ENCODE data around the gene AFDN. TPM values are rescaled to one million over a fixed set of nuclear protein-coding genes. Genes with fewer than 3 reads are reported as not detected.

The AFDN gene
- total RNA-seq, 2 donors from 2014 or later, result 214 to 239 TPM

DNA sequence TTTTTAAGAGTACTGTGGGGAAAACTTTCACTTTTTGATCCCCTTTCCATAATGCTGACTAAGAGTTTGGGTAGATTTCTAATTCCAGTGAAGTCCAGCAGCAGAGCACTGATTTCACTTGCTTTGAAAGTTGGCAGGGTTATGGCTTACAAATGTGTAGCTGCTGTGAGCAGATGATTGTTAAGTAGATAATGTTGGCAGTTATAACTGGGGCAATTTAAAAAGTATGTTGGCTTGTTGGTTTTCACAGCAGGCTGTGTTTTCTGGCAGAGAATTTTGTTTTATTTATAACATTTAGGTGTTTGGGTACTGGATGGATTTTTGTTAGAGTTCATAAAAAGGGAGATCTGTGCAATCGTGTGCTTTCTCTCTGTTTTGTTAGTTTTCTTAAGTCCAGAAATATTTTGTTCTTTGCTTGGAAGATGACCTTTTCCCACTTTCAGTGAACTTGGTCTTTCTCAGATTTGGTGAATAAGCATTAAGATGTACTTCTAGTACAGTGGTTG, 31.4 kb downstream of the AFDN start:
- H3K27me3 Mint-ChIP-seq (ENCODE audit: insufficient read depth), result no peaks in the 10 kb centered on the region
- Histone ChIP-seq H3K27me3 (ENCODE audit: control insufficient read depth, insufficient read depth, low read length, poor library complexity, severe bottlenecking) (no peaks in the 10 kb centered on the region), H3K4me1 (ENCODE audit: control insufficient read depth, insufficient read depth, low read length) (peaks cover 4% of the 10 kb centered on the region), H3K27ac (ENCODE audit: low read depth, low read length) (no peak overlapping the region), H3K9ac (ENCODE audit: extremely low read depth, low read length, poor library complexity, severe bottlenecking) (no peak overlapping the region), H3K9me3 (ENCODE audit: control insufficient read depth, low read length) (no peaks in the 10 kb centered on the region), H3K36me3 (ENCODE audit: control insufficient read depth, insufficient read depth, low read length) (no peaks in the 10 kb centered on the region), H3K4me3 (ENCODE audit: low read length) (no peak overlapping the region)
- 90% methylated on average over 1 of the region's 1 CpG; no CpG with 5 or more reads in 1 of the 2 experiments for WGBS, 2 experiments (ENCODE audit: insufficient coverage in 1 of 2, insufficient read length in 1 of 2)
- H3K27ac Mint-ChIP-seq, result peak overlapping the region; percentile 73
- H3K9me3 Mint-ChIP-seq, result no peaks in the 10 kb centered on the region
- no peaks in the 10 kb centered on the region for H3K36me3 Mint-ChIP-seq (ENCODE audit: low read depth)
- H3K4me1 Mint-ChIP-seq, result peaks cover 50% of the 10 kb centered on the region
- TF ChIP-seq, protein P1, sequence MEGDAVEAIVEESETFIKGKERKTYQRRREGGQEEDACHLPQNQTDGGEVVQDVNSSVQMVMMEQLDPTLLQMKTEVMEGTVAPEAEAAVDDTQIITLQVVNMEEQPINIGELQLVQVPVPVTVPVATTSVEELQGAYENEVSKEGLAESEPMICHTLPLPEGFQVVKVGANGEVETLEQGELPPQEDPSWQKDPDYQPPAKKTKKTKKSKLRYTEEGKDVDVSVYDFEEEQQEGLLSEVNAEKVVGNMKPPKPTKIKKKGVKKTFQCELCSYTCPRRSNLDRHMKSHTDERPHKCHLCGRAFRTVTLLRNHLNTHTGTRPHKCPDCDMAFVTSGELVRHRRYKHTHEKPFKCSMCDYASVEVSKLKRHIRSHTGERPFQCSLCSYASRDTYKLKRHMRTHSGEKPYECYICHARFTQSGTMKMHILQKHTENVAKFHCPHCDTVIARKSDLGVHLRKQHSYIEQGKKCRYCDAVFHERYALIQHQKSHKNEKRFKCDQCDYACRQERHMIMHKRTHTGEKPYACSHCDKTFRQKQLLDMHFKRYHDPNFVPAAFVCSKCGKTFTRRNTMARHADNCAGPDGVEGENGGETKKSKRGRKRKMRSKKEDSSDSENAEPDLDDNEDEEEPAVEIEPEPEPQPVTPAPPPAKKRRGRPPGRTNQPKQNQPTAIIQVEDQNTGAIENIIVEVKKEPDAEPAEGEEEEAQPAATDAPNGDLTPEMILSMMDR (conservative IDR thresholded peaks at IDR 0.05), result no peak
- DNase-seq, result no peak
- H3K4me3 Mint-ChIP-seq, result no peak overlapping the region

DNA sequence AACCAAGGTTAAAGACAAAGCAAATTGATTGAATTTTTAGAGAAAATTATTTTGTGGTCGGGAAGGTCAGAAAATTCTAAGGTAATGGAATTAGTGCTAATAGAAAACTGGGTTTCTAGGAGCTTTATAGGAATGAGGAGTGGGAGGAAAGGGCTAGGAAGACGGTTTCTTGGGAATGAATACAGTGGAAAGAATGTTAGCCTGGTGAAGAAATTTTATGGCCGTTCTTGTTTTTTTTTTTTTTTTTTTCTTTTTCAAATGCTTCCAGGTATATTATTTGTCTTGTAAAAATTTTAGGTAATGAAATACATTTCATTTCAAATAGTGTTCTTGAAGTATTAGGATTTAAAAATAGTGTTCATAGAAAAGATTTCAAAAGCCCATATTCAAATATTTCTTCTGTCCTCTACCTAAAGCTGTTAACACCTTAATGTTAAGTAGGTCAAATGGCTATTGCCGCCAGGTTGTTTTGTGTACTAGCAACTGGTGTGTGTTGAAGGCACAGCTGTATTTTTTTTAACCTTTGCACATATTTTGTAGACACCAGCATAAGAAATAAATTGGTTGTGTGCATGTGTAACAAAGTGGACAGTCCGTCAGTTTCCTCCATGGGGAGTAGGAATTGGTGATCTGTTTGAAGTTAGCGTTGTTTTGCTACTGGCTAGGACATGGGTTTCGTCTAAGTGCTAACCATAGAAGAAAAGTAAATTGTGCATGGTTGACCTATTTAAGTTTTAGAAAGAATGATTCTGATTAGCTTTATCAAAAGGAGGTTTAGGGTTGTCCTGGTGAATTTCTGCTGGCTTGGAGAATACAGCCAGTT, 32.3 kb downstream of the AFDN start:
- no peaks in the 10 kb centered on the region for H3K9me3 ChIP-seq (ENCODE audit: control insufficient read depth, low read length)
- Mint-ChIP-seq H3K36me3 (ENCODE audit: low read depth) (no peaks in the 10 kb centered on the region), H3K27me3 (ENCODE audit: insufficient read depth) (no peaks in the 10 kb centered on the region), H3K9me3 (no peaks in the 10 kb centered on the region), H3K4me3 (no peak overlapping the region), H3K27ac (peak overlapping the region; percentile 72), H3K4me1 (peaks cover 50% of the 10 kb centered on the region)
- H3K36me3 ChIP-seq (ENCODE audit: control insufficient read depth, insufficient read depth, low read length), result no peaks in the 10 kb centered on the region
- 56 to 57% methylated on average over 1 to 7 of the region's 7 CpGs for WGBS, 2 experiments (ENCODE audit: insufficient coverage in 1 of 2, insufficient read length in 1 of 2)
- H3K9ac ChIP-seq (ENCODE audit: extremely low read depth, low read length, poor library complexity, severe bottlenecking), result no peak overlapping the region
- no peak overlapping the region for H3K4me3 ChIP-seq (ENCODE audit: low read length)
- H3K4me1 ChIP-seq (ENCODE audit: control insufficient read depth, insufficient read depth, low read length), result peaks cover 4% of the 10 kb centered on the region
- no peak for DNase-seq
- no peaks in the 10 kb centered on the region for H3K27me3 ChIP-seq (ENCODE audit: control insufficient read depth, insufficient read depth, low read length, poor library complexity, severe bottlenecking)
- H3K27ac ChIP-seq (ENCODE audit: low read depth, low read length), result no peak overlapping the region
- TF ChIP-seq, protein P1 (conservative IDR thresholded peaks at IDR 0.05), result no peak

DNA sequence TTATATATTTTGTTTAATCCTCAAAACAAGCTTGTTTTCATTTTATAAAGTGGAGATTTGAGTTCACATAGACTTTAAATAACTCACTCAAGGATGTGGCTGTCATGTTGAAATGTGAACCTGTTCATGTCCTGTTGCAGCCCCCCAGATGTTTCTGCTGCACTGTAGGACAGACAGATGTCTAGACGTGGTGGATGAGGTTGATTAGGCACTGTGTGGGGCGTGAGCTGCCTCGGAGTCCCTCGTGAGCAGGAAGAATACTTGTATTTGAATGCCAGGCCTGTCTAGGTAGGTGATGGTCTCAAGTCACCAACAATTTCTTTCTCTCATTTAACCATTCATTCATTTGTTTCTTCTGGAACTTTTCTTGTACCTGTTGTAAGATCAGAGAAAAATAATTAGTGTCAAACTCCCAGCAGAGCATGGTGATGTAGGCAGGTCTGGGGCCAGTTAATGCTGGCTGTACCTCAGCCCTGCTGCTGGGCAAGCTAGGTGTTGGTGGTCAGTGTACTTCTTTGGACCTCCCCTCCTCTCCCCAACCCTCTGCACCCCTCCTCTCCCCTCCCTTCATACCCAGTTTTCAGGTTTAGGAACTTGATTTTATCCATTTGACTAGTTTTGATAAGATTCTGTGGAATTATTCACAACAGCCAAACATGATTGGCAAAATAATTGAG, 34.0 kb downstream of the AFDN start:
- Histone ChIP-seq H3K9ac (ENCODE audit: extremely low read depth, low read length, poor library complexity, severe bottlenecking) (no peak overlapping the region), H3K27me3 (ENCODE audit: control insufficient read depth, insufficient read depth, low read length, poor library complexity, severe bottlenecking) (no peaks in the 10 kb centered on the region), H3K9me3 (ENCODE audit: control insufficient read depth, low read length) (no peaks in the 10 kb centered on the region), H3K36me3 (ENCODE audit: control insufficient read depth, insufficient read depth, low read length) (peaks cover 12% of the 10 kb centered on the region), H3K27ac (ENCODE audit: low read depth, low read length) (no peak overlapping the region), H3K4me3 (ENCODE audit: low read length) (no peak overlapping the region), H3K4me1 (ENCODE audit: control insufficient read depth, insufficient read depth, low read length) (peaks cover 4% of the 10 kb centered on the region)
- Mint-ChIP-seq H3K9me3 (no peaks in the 10 kb centered on the region), H3K27me3 (ENCODE audit: insufficient read depth) (no peaks in the 10 kb centered on the region), H3K36me3 (ENCODE audit: low read depth) (peaks cover 6% of the 10 kb centered on the region), H3K4me1 (peaks cover 48% of the 10 kb centered on the region), H3K4me3 (no peak overlapping the region), H3K27ac (peak overlapping the region; percentile 92)
- no peak for DNase-seq
- TF ChIP-seq, protein P1 (conservative IDR thresholded peaks at IDR 0.05), result no peak
- 72% methylated on average over 4 of the region's 4 CpGs; no CpG with 5 or more reads in 1 of the 2 experiments for WGBS, 2 experiments (ENCODE audit: insufficient coverage in 1 of 2, insufficient read length in 1 of 2)

Data from endodermal cell (in vitro differentiated cells).